Upper lobe of left lung (tissue), 4 donors: ENCODE results near the gene PCDHB15.
"Not testable (repeated sequence)": the region's sequence is repeated elsewhere in the genome, so short reads cannot be mapped to it uniquely, and the experiment has no call there.

Experiments used
- CTCF ChIP-seq, 6 experiments: fragments of 450-650 bp in 4 of 6; fragments of 200-600 bp in 2 of 6; sonication (generic) in 2 of 6; IDR thresholded peaks; one replicate each; pipeline ENCODE4 v1.5.1; 2016 to 2019; ENCODE audit warnings: antibody characterized with exemption in 6 of 6
- POLR2A ChIP-seq, 4 donors: fragments of 450-650 bp; IDR thresholded peaks; one replicate each; pipeline ENCODE4 v1.5.1; 2016 to 2017; ENCODE audit warnings: antibody characterized with exemption in 4 of 4, mild to moderate bottlenecking in 2 of 4

GRCh38 chr5:141216035-141216434, 29.2 kb upstream of the PCDHB15 start:
- not testable (repeated sequence) for TF ChIP-seq CTCF, POLR2A (IDR thresholded peaks at IDR 0.05)
